ENCODE data around the gene TSPAN18. TPM values are rescaled to one million over a fixed set of nuclear protein-coding genes. Genes with fewer than 3 reads are reported as not detected.

The TSPAN18 gene
- total and polyA plus RNA-seq, 2 of the 8 experiments (the other 6 are each of a cell fraction or from before 2014, with no cell fraction given) = 5.2 to 10.2 TPM

DNA sequence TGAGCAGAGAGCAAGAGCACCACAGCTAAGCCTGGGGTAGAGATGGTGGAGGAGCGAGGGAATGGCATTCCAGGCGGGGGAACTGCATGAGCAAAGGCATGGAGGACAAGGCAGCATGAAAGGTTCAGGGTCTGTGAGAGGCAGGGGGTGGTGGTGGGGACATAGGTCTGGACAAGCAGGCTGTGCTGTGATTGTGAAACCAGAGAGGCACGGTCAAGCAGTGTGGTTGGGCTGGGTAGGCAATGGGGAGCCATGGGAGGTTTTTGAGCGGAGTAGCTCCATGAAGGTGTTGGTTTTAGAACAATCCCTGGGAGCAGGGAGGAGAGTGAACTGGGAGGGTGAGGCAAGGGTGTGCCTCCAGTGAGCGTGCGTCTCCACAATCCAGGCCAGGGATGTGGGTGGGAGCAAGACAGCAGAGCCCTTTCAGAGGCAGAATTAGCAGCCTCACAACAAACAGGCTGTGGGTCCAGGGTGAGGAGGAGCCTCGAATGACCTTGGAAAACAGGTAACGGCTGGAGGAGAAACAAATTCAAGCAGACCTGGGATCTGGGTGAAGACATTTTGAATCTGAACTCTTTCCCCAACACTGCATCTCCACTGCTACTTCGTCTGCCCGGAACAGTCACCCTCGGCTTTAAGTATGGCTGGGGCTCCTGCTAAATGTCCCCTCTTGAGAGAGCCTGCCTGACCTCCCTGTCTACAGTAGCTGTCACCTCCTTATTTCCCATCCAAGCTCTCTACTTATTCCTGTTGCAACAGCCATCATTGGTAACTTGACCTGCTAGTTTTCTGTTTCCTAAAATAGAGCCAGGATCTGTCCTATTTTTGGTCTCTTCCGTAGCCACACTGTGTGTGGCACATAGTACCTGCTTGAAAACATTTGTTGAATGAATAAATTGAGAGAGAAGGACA lies 27.0 kb upstream of the TSPAN18 start:
- TF ChIP-seq MAFK (IDR thresholded peaks at IDR 0.05; ENCODE audit: low read depth, low read length) (no peak), CEBPB (IDR thresholded peaks at IDR 0.05; ENCODE audit: low read depth, low read length) (no peak), KDM1A (IDR thresholded peaks at IDR 0.05; ENCODE audit: borderline replicate concordance, low read length) (peak; percentile 80; the same call in 1 of the 2 replicates), POU5F1 (IDR thresholded peaks at IDR 0.05; ENCODE audit: low read depth, low read length) (no peak), EP300 (IDR thresholded peaks at IDR 0.05; ENCODE audit: borderline replicate concordance in 1 of 2, low read depth in 2 of 2, low read length in 2 of 2) (no peak), TBP (IDR thresholded peaks at IDR 0.05; ENCODE audit: low read depth, low read length) (no peak)
- Histone ChIP-seq H2BK20ac (ENCODE audit: low read length) (no peak overlapping the region), H2BK15ac (ENCODE audit: low read length) (no peak overlapping the region), H3K4me1 (replicated peaks in 1 of 4; ENCODE audit: control insufficient read depth in 3 of 4, insufficient read depth in 4 of 4, low read length in 3 of 4) (no peaks in the 10 kb centered on the region; a peak in 2 of 7 replicates), H3K27me3 (replicated peaks in 1 of 4; ENCODE audit: control insufficient read depth in 3 of 4, extremely low read depth in 1 of 4, insufficient read depth in 3 of 4, low read length in 3 of 4) (no peaks in the 10 kb centered on the region; a peak in 1 of 7 replicates), H3K79me1 (ENCODE audit: low read depth, low read length) (no peaks in the 10 kb centered on the region), H4K8ac (ENCODE audit: extremely low read depth, insufficient read depth, low read length) (no peak overlapping the region), H3K56ac (replicated peaks; ENCODE audit: insufficient read length, low read depth, low read length) (no peak overlapping the region), H4K5ac (ENCODE audit: insufficient read length, low read depth, low read length) (no peak overlapping the region), H3K9ac (replicated peaks in 1 of 4; ENCODE audit: extremely low read depth in 1 of 4, low read depth in 3 of 4, low read length in 3 of 4) (no peak overlapping the region; a peak in 1 of 7 replicates), H4K91ac (replicated peaks; ENCODE audit: insufficient read length, low read length) (no peak overlapping the region), H3K4me3 (ENCODE audit: extremely low read depth in 1 of 4, insufficient read depth in 2 of 4, low read depth in 3 of 4, low read length in 4 of 4) (no peak overlapping the region), H3K18ac (ENCODE audit: extremely low read depth, low read length) (no peak overlapping the region), H3K23me2 (ENCODE audit: low read depth, low read length) (no peaks in the 10 kb centered on the region), H3K36me3 (ENCODE audit: control insufficient read depth in 2 of 4, insufficient read depth in 4 of 4, low read length in 3 of 4) (no peaks in the 10 kb centered on the region), H2AFZ (ENCODE audit: low read length) (no peak overlapping the region), H2BK12ac (ENCODE audit: low read depth, low read length) (no peak overlapping the region), H3K9me3 (ENCODE audit: insufficient read depth in 2 of 2, low read depth in 1 of 2, low read length in 1 of 2) (peaks cover 6 to 7% of the 10 kb centered on the region in 2 experiments; a peak in 2 of 4 replicates), H4K20me1 (replicated peaks in 1 of 2; ENCODE audit: control insufficient read depth in 1 of 2, insufficient read depth in 2 of 2, low read length in 2 of 2) (no peaks in the 10 kb centered on the region), H2BK120ac (replicated peaks; ENCODE audit: low read depth, low read length) (no peak overlapping the region), H3K27ac (ENCODE audit: low read depth, low read length) (no peak overlapping the region), H2BK5ac (ENCODE audit: low read depth, low read length) (no peak overlapping the region), H3K4ac (replicated peaks; ENCODE audit: insufficient read length, low read depth, low read length) (no peak overlapping the region), H2AK5ac (ENCODE audit: low read depth, low read length) (no peak overlapping the region), H3K4me2 (ENCODE audit: insufficient read depth in 1 of 2, low read depth in 2 of 2, low read length in 2 of 2) (no peak overlapping the region), H3K79me2 (ENCODE audit: control insufficient read depth in 1 of 2, insufficient read depth in 2 of 2, low read length in 2 of 2) (no peaks in the 10 kb centered on the region), H3K14ac (ENCODE audit: insufficient read length) (no peak overlapping the region), H3K23ac (ENCODE audit: insufficient read length) (no peak overlapping the region)
- DNase-seq (ENCODE audit: low read depth in 1 of 2, low spot score in 2 of 2) (no peak), FAIRE-seq (no peak)
- ChIA-PET POLR2A (ENCODE audit: partially characterized antibody) (interaction anchor here (1.0 kb wide), 1 partner anchor 11 kb away, joined by 3 read pairs; no protein-coding TSS in a partner anchor), CTCF (ENCODE audit: partially characterized antibody) (interaction anchor here (0.6 to 1.0 kb wide), 2 partner anchors 77 to 145 kb away, joined by 3 to 4 read pairs; no protein-coding TSS in a partner anchor)
- 89% methylated on average over 12 of the region's 12 CpGs; no CpG with 5 or more reads in 1 of the 2 experiments for WGBS, 2 experiments (ENCODE audit: extremely low coverage in 1 of 2, insufficient coverage in 1 of 2, insufficient read length in 1 of 2, insufficient replicate concordance in 2 of 2, low coverage in 1 of 2, low lambda C conversion rate in 2 of 2, missing lambda C conversion rate in 1 of 2)
